NCI-H460 (cell line): ENCODE data around the gene APEX1. TPM values are rescaled to one million over a fixed set of nuclear protein-coding genes. Genes with fewer than 3 reads are reported as not detected.

Experiments
- small RNA-seq, 2 experiments: library from RNA; depleted of rRNA; stranded (forward); fragments of <200 nt; gene quantifications; one replicate each; pipeline ENCODE3, GENCODE V24; 2014
- total RNA-seq: library from RNA; depleted of rRNA; stranded (reverse); fragments of >200 nt; shearing (Covaris generic); gene quantifications from 2 replicates; pipeline ENCODE4 v1.2.3, GENCODE V29; 2014; rRNA removed

The APEX1 gene
- total RNA-seq, 1 experiment from 2014 or later: 151 TPM

Small RNAs within 50 kb of the gene (small RNA-seq; reads per million reads assigned to genes)
- 0.02 to 0.29 reads per million in 2 experiments for gene RNA5SP382

Other genes with a start within 250 kb of the APEX1 start
- not detected in 2 replicates for gene OR11H6, start 231.5 kb upstream of the APEX1 start, total RNA-seq
- gene OR11H7, start 226.2 kb upstream of the APEX1 start, total RNA-seq: not detected in 2 replicates
- gene OR11H4, start 215.9 kb upstream of the APEX1 start, total RNA-seq: not detected in 2 replicates
- gene TTC5, start 149.3 kb upstream of the APEX1 start, total RNA-seq: 13.0 and 18.7 TPM in 2 replicates
- 258 and 275 TPM in 2 replicates for gene CCNB1IP1, start 121.9 kb upstream of the APEX1 start, total RNA-seq
- gene PARP2, start 111.6 kb upstream of the APEX1 start, total RNA-seq: 35.7 and 39.4 TPM in 2 replicates
- gene TEP1, start 41.7 kb upstream of the APEX1 start, total RNA-seq: 13.0 and 13.3 TPM in 2 replicates
- not detected in 2 replicates for gene KLHL33, start 19.1 kb upstream of the APEX1 start, total RNA-seq
- gene OSGEP, start 414 bp upstream of the APEX1 start, total RNA-seq: 29.6 and 32.6 TPM in 2 replicates
- 17.3 and 20.6 TPM in 2 replicates for gene PIP4P1, start 6.2 kb downstream of the APEX1 start, total RNA-seq
- gene PNP, start 14.2 kb downstream of the APEX1 start, total RNA-seq: 83.5 and 89.9 TPM in 2 replicates
- gene RNASE10, start 50.3 kb downstream of the APEX1 start, total RNA-seq: not detected in 2 replicates
- gene RNASE9, start 105.8 kb downstream of the APEX1 start, total RNA-seq: not detected in 2 replicates
- gene RNASE11, start 132.8 kb downstream of the APEX1 start, total RNA-seq: not detected in 2 replicates
- not detected in 2 replicates for gene RNASE12, start 136.2 kb downstream of the APEX1 start, total RNA-seq
- not detected in 2 replicates for gene OR6S1, start 186.5 kb downstream of the APEX1 start, total RNA-seq
- gene RNASE4, start 229.3 kb downstream of the APEX1 start, total RNA-seq: 22.9 and 36.7 TPM in 2 replicates
- 12.5 and 14.7 TPM in 2 replicates for gene ANG, start 233.5 kb downstream of the APEX1 start, total RNA-seq